IPS-NIHi7 (cell line): ENCODE data around the gene KIF6.

Experiments used
- DNase-seq: peaks from one replicate; pipeline ENCODE4 v3.0.0; 2012; ENCODE audit warnings: mixed read lengths; ENCODE audit errors: extremely low spot score

The KIF6 gene

GRCh38 chr6:39421383-39422225 lies 303.6 kb downstream of the KIF6 start:
- no peak for DNase-seq

GRCh38 chr6:39420300-39421265 lies 304.6 kb downstream of the KIF6 start:
- DNase-seq, result no peak

- no peak for DNase-seq
Measured at GRCh38 chr6:39419607-39420006, 305.6 kb downstream of the KIF6 start.

- no peak for DNase-seq
Measured at GRCh38 chr6:39417440-39417839, 307.8 kb downstream of the KIF6 start.

GRCh38 chr6:39416728-39417127 lies 308.5 kb downstream of the KIF6 start:
- peak; percentile 50 for DNase-seq

- DNase-seq, result no peak
Measured at GRCh38 chr6:39416026-39416425, 309.2 kb downstream of the KIF6 start.

- no peak for DNase-seq
Measured at GRCh38 chr6:39415482-39415881, 309.7 kb downstream of the KIF6 start.

GRCh38 chr6:39411465-39411864 lies 313.7 kb downstream of the KIF6 start:
- DNase-seq, result no peak

GRCh38 chr6:39411001-39411400 lies 314.2 kb downstream of the KIF6 start:
- no peak for DNase-seq

- DNase-seq, result no peak
Measured at GRCh38 chr6:39409889-39410288, 315.3 kb downstream of the KIF6 start.

- no peak for DNase-seq
Measured at GRCh38 chr6:39407446-39407993, 317.7 kb downstream of the KIF6 start.

GRCh38 chr6:39404312-39404711 lies 320.9 kb downstream of the KIF6 start:
- DNase-seq, result no peak

GRCh38 chr6:39403304-39403703 lies 321.9 kb downstream of the KIF6 start:
- no peak for DNase-seq

- no peak for DNase-seq
Measured at GRCh38 chr6:39402239-39402751, 322.9 kb downstream of the KIF6 start.

- no peak for DNase-seq
Measured at GRCh38 chr6:39401376-39401775, 323.8 kb downstream of the KIF6 start.

- no peak for DNase-seq
Measured at GRCh38 chr6:39400026-39400425, 325.2 kb downstream of the KIF6 start.

GRCh38 chr6:39396854-39397253 lies 328.4 kb downstream of the KIF6 start:
- DNase-seq, result no peak

GRCh38 chr6:39393075-39393474 lies 332.1 kb downstream of the KIF6 start:
- no peak for DNase-seq

- DNase-seq, result no peak
Measured at GRCh38 chr6:39391182-39391581, 334.0 kb downstream of the KIF6 start.

- DNase-seq, result peak; percentile 72
Measured at GRCh38 chr6:39389484-39389767, 335.8 kb downstream of the KIF6 start.

GRCh38 chr6:39388606-39389483 lies 336.4 kb downstream of the KIF6 start:
- DNase-seq, result no peak
